DND-41 (cell line): Measurements from ENCODE around the gene WIF1.

Experiments used
- EZH2 ChIP-seq: IDR thresholded peaks from 3 replicates; pipeline ENCODE4 v1.6.1; 2012; ENCODE audit warnings: borderline replicate concordance, low read depth, mild to moderate bottlenecking, moderate library complexity, low read length, inconsistent platforms; ENCODE audit not compliant: severe bottlenecking
- TF ChIP-seq, protein P1 (sequence below): IDR thresholded peaks from 2 replicates; pipeline ENCODE4 v1.5.1; 2012; ENCODE audit warnings: borderline replicate concordance, low read length, moderate library complexity, mild to moderate bottlenecking; ENCODE audit not compliant: poor library complexity, severe bottlenecking; ENCODE audit errors: extremely low read depth

DNA sequence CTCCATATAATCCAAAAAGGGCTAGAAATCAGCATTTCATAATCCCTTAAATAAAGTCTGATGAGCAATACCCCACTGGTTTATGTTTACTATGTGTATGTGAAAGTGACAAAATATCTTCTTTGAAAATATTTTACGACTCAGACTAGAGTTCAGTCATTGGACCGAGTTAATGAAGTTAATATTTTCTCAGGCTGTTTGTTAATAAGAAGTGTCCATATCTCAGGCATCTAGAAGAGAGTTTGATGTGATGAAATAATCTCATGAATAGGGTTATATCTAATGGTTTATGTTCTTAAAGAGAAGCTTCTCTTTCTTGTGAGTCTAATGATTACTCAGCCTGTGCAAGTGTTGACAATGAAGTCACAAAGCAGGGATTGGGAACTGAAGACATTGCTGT is 51.8 kb downstream of the WIF1 start:
- TF ChIP-seq, protein P1, sequence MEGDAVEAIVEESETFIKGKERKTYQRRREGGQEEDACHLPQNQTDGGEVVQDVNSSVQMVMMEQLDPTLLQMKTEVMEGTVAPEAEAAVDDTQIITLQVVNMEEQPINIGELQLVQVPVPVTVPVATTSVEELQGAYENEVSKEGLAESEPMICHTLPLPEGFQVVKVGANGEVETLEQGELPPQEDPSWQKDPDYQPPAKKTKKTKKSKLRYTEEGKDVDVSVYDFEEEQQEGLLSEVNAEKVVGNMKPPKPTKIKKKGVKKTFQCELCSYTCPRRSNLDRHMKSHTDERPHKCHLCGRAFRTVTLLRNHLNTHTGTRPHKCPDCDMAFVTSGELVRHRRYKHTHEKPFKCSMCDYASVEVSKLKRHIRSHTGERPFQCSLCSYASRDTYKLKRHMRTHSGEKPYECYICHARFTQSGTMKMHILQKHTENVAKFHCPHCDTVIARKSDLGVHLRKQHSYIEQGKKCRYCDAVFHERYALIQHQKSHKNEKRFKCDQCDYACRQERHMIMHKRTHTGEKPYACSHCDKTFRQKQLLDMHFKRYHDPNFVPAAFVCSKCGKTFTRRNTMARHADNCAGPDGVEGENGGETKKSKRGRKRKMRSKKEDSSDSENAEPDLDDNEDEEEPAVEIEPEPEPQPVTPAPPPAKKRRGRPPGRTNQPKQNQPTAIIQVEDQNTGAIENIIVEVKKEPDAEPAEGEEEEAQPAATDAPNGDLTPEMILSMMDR: no peak
- TF ChIP-seq EZH2: no peak
